22Rv1 (cell line): Measurements from ENCODE around the gene TBKBP1.

Experiments used
- CTCF ChIP-seq: fragments of 450-650 bp; IDR thresholded peaks from 2 replicates; pipeline ENCODE4 v1.5.1; 2017; ENCODE audit warnings: mild to moderate bottlenecking
- ZFX ChIP-seq: fragments of 450-650 bp; IDR thresholded peaks from 2 replicates; pipeline ENCODE4 v1.6.1; 2017; ENCODE audit warnings: antibody characterized with exemption, borderline replicate concordance

DNA sequence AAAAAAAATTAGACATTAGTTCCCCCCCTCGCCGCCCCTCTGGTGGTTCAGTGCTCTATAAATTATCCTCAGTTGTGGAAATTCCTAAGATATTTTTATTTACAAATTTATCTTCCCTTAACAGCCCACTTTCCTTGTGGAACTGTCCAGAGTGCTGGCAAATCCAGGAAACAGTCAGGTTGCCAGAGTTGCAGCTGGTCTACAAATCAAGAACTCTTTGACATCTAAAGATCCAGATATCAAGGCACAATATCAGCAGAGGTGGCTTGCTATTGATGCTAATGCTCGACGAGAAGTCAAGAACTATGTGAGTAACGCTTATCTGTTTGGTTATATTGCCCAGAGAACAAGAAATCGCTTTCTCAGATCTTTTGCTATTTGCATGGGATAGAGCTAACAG is 41.4 kb upstream of the TBKBP1 start:
- TF ChIP-seq CTCF, result no peak
- no peak for TF ChIP-seq ZFX
